Hematopoietic multipotent progenitor cell treated with erythropoietin and hydrocortisone succinate and interleukin-3 and kit ligand, for 17 days (in vitro differentiated cells): ENCODE measurements around the gene SNX24.

Source experiments
- DNase-seq: peaks from one replicate; pipeline ENCODE4 v3.0.0-alpha.2; 2015; ENCODE audit warnings: low spot score

SNX24 gene

GRCh38 chr5:123028222-123028621, 182.8 kb downstream of the SNX24 start:
- DNase-seq: no peak

- DNase-seq: no peak
Observed at GRCh38 chr5:123033157-123033671, 187.8 kb downstream of the SNX24 start.

GRCh38 chr5:123035360-123035917, 190.0 kb downstream of the SNX24 start:
- no peak for DNase-seq

GRCh38 chr5:123035918-123036390, 190.5 kb downstream of the SNX24 start:
- no peak for DNase-seq

GRCh38 chr5:123036391-123037103, 191.1 kb downstream of the SNX24 start, which contains the start of gene PPIC:
Gene PPIC, minus strand, starts transcription at chr5:123036725. Its CDS starts 100 bp downstream, at chr5:123036625.
- no peak for DNase-seq

- DNase-seq: no peak
Observed at GRCh38 chr5:123037104-123037418, 191.6 kb downstream of the SNX24 start.

GRCh38 chr5:123039673-123040072, 194.3 kb downstream of the SNX24 start:
- no peak for DNase-seq

- no peak for DNase-seq
Observed at GRCh38 chr5:123044926-123045617, 199.7 kb downstream of the SNX24 start.

GRCh38 chr5:123046222-123046621, 200.8 kb downstream of the SNX24 start:
- DNase-seq: no peak

- DNase-seq: no peak
Observed at GRCh38 chr5:123047706-123048105, 202.3 kb downstream of the SNX24 start.

GRCh38 chr5:123051206-123051605, 205.8 kb downstream of the SNX24 start:
- DNase-seq: no peak
